Neural cell (in vitro differentiated cells): ENCODE data around the gene SMARCD1. TPM values are rescaled to one million over a fixed set of nuclear protein-coding genes. Genes with fewer than 3 reads are reported as not detected.

ENCODE experiments used
- H2AFZ ChIP-seq: fragments of 200-600, 300-800 bp; sonication (generic), shearing (Covaris generic); 2 replicates; pipeline ENCODE4 v1.6.0; 2014; ENCODE audit warnings: low read depth, mild to moderate bottlenecking, antibody characterized with exemption, low read length, moderate library complexity
- H3F3A ChIP-seq: fragments of 200-600 bp; shearing (Covaris generic); 2 replicates; pipeline ENCODE4 v1.6.1; 2016; ENCODE audit warnings: mild to moderate bottlenecking, moderate library complexity, mixed read lengths, antibody characterized with exemption, low read length; ENCODE audit not compliant: insufficient read depth, poor library complexity, severe bottlenecking
- H3K27ac ChIP-seq: fragments of 200-600, 300-800 bp; sonication (generic), shearing (Covaris generic); 2 replicates; pipeline ENCODE4 v1.5.1; 2014; ENCODE audit warnings: mild to moderate bottlenecking, low read length, moderate library complexity
- H3K27me3 ChIP-seq: fragments of 300-800, 200-600 bp; sonication (generic), shearing (Covaris generic); 2 replicates; pipeline ENCODE4 v1.6.0; 2014; ENCODE audit warnings: mild to moderate bottlenecking, low read depth, low read length, moderate library complexity; ENCODE audit not compliant: insufficient read depth
- H3K36me3 ChIP-seq: fragments of 300-800, 200-600 bp; sonication (generic), shearing (Covaris generic); 2 replicates; pipeline ENCODE4 v1.5.1; 2014; ENCODE audit warnings: mild to moderate bottlenecking, antibody characterized with exemption, low read length, moderate library complexity; ENCODE audit not compliant: insufficient read depth
- H3K4me2 ChIP-seq: fragments of 300-800, 200-600 bp; sonication (generic), shearing (Covaris generic); 2 replicates; pipeline ENCODE4 v1.6.0; 2014; ENCODE audit warnings: mild to moderate bottlenecking, low read length
- H3K4me3 ChIP-seq: fragments of 300-800, 200-600 bp; sonication (generic), shearing (Covaris generic); 2 replicates; pipeline ENCODE4 v1.5.1; 2014; ENCODE audit warnings: mild to moderate bottlenecking, low read length, moderate library complexity
- H3K79me2 ChIP-seq: fragments of 200-600 bp; shearing (Covaris generic); replicated peaks from 2 replicates; pipeline ENCODE4 v1.6.0; 2014; ENCODE audit warnings: mild to moderate bottlenecking, low read length, moderate library complexity; ENCODE audit not compliant: insufficient read depth
- H3K9ac ChIP-seq: fragments of 300-800, 200-600 bp; sonication (generic), shearing (Covaris generic); 2 replicates; pipeline ENCODE4 v1.6.1; 2016; ENCODE audit warnings: mild to moderate bottlenecking, low read length, mixed read lengths
- H3K9me2 ChIP-seq: fragments of 200-600 bp; shearing (Covaris generic); 2 replicates; pipeline ENCODE4 v1.6.1; 2016; ENCODE audit warnings: mild to moderate bottlenecking, low read length, mixed read lengths; ENCODE audit not compliant: insufficient read depth
- H3K9me3 ChIP-seq: fragments of 200-600, 300-800 bp; sonication (generic), shearing (Covaris generic); 2 replicates; pipeline ENCODE4 v1.6.1; 2016; ENCODE audit warnings: mild to moderate bottlenecking, mixed run types, low read length, moderate library complexity, mixed read lengths
- H4K20me1 ChIP-seq: fragments of 200-600 bp; shearing (Covaris generic); 2 replicates; pipeline ENCODE4 v1.6.1; 2016; ENCODE audit warnings: mild to moderate bottlenecking, mixed run types; ENCODE audit not compliant: insufficient read depth
- CTCF ChIP-seq: fragments of 450-650 bp; IDR thresholded peaks from 2 replicates; pipeline ENCODE4 v1.5.1; 2014; ENCODE audit warnings: antibody characterized with exemption, mild to moderate bottlenecking, moderate library complexity; ENCODE audit not compliant: poor library complexity, severe bottlenecking
- EP300 ChIP-seq: fragments of 450-650 bp; conservative IDR thresholded peaks from 2 replicates; pipeline ENCODE4 v1.6.1; 2014; ENCODE audit warnings: antibody characterized with exemption, mild to moderate bottlenecking, moderate library complexity; ENCODE audit not compliant: poor library complexity, severe bottlenecking
- EZH2 ChIP-seq: fragments of 200-600, 300-800 bp; shearing (Covaris generic), sonication (generic); IDR thresholded peaks from 2 replicates; pipeline ENCODE4 v1.6.1; 2014; ENCODE audit warnings: antibody characterized with exemption, low read length, borderline replicate concordance, mild to moderate bottlenecking; ENCODE audit not compliant: insufficient read depth, poor library complexity, severe bottlenecking
- MXI1 ChIP-seq: fragments of 450-650 bp; conservative IDR thresholded peaks from 2 replicates; pipeline ENCODE4 v1.6.1; 2014; ENCODE audit warnings: antibody characterized with exemption, mild to moderate bottlenecking; ENCODE audit not compliant: poor library complexity, severe bottlenecking
- POLR2AphosphoS5 ChIP-seq: IDR thresholded peaks from 2 replicates; pipeline ENCODE4 v1.6.1; 2012
- RAD21 ChIP-seq: fragments of 450-650 bp; conservative IDR thresholded peaks from 2 replicates; pipeline ENCODE4 v1.6.1; 2014; ENCODE audit warnings: antibody characterized with exemption, mild to moderate bottlenecking, moderate library complexity
- REST ChIP-seq: IDR thresholded peaks from 2 replicates; pipeline ENCODE4 v1.6.1; 2012; ENCODE audit warnings: borderline replicate concordance
- SMC3 ChIP-seq: fragments of 450-650 bp; conservative IDR thresholded peaks from 2 replicates; pipeline ENCODE4 v1.6.1; 2014; ENCODE audit warnings: antibody characterized with exemption, mild to moderate bottlenecking, moderate library complexity; ENCODE audit not compliant: poor library complexity
- TAF1 ChIP-seq: IDR thresholded peaks from 2 replicates; pipeline ENCODE4 v1.6.1; 2012; ENCODE audit warnings: low read depth
- polyA plus RNA-seq: library from polyadenylated mRNA; depleted of rRNA; stranded (reverse); fragments of >200 nt; gene quantifications from 2 replicates; pipeline ENCODE4 v1.2.3, GENCODE V29; 2014

The SMARCD1 gene
- polyA plus RNA-seq, 1 donor from 2014 or later = 90.9 TPM

- no peak overlapping the region for H3K9ac ChIP-seq
These were observed 25.0 kb upstream of the SMARCD1 start for GRCh38 chr12:50060120-50060468.

GRCh38 chr12:50061171-50061570 is 24.0 kb upstream of the SMARCD1 start:
- no peaks in the 10 kb centered on the region for H3K27me3 ChIP-seq
- no peak overlapping the region for H2AFZ ChIP-seq
- no peaks in the 10 kb centered on the region for H4K20me1 ChIP-seq
- H3K27ac ChIP-seq = no peak overlapping the region
- no peaks in the 10 kb centered on the region for H3K9me3 ChIP-seq
- H3K9ac ChIP-seq = no peak overlapping the region
- H3K4me2 ChIP-seq = no peak overlapping the region
- H3K79me2 ChIP-seq = no peaks in the 10 kb centered on the region
- no peak overlapping the region for H3K4me3 ChIP-seq
- no peaks in the 10 kb centered on the region for H3K9me2 ChIP-seq
- no peaks in the 10 kb centered on the region for H3K36me3 ChIP-seq
- H3F3A ChIP-seq = no peaks in the 10 kb centered on the region
- TF ChIP-seq CTCF = no peak
- no peak for TF ChIP-seq MXI1
- no peak for TF ChIP-seq TAF1
- TF ChIP-seq EZH2 = no peak
- no peak for TF ChIP-seq SMC3
- no peak for TF ChIP-seq POLR2AphosphoS5
- no peak for TF ChIP-seq EP300
- TF ChIP-seq RAD21 = no peak

More at GRCh38 chr12:50060120-50060468, 25.0 kb upstream of the SMARCD1 start:
- no peaks in the 10 kb centered on the region for H3F3A ChIP-seq
- H3K27ac ChIP-seq = no peak overlapping the region
- no peak overlapping the region for H3K4me2 ChIP-seq
- H2AFZ ChIP-seq = no peak overlapping the region
- no peak for TF ChIP-seq TAF1
- TF ChIP-seq RAD21 = no peak
- TF ChIP-seq CTCF = no peak
- no peak for TF ChIP-seq POLR2AphosphoS5
- no peak for TF ChIP-seq EZH2
- TF ChIP-seq REST = no peak
- no peak for TF ChIP-seq MXI1
- TF ChIP-seq EP300 = no peak
- no peak for TF ChIP-seq SMC3
- H4K20me1 ChIP-seq = no peaks in the 10 kb centered on the region
- H3K4me3 ChIP-seq = no peak overlapping the region
- no peaks in the 10 kb centered on the region for H3K9me2 ChIP-seq
- H3K36me3 ChIP-seq = no peaks in the 10 kb centered on the region
- no peaks in the 10 kb centered on the region for H3K79me2 ChIP-seq
- no peaks in the 10 kb centered on the region for H3K27me3 ChIP-seq
- H3K9me3 ChIP-seq = no peaks in the 10 kb centered on the region
